NCI-H1105 (cell line): ENCODE results near the gene JAKMIP1.
"Not testable (repeated sequence)": the region's sequence is repeated elsewhere in the genome, so short reads cannot be mapped to it uniquely, and the experiment has no call there.

ENCODE experiments used
- DNase-seq: peaks from one replicate; lab custom pipeline; 2025; lab: John Stamatoyannopoulos, UW

JAKMIP1 gene

GRCh38 chr4:6229095-6229494 is 28.7 kb upstream of the JAKMIP1 start:
- no peak for DNase-seq

- no peak for DNase-seq
These were observed 28.1 kb upstream of the JAKMIP1 start for GRCh38 chr4:6228158-6229067.

GRCh38 chr4:6227412-6228157 is 27.2 kb upstream of the JAKMIP1 start:
- DNase-seq = no peak

- DNase-seq = no peak
These were observed 26.2 kb upstream of the JAKMIP1 start for GRCh38 chr4:6226506-6226905.

- DNase-seq = no peak
These were observed 25.1 kb upstream of the JAKMIP1 start for GRCh38 chr4:6225469-6225868.

GRCh38 chr4:6224735-6225134 is 24.4 kb upstream of the JAKMIP1 start:
- no peak for DNase-seq

GRCh38 chr4:6222761-6223292 is 22.5 kb upstream of the JAKMIP1 start:
- DNase-seq = no peak

GRCh38 chr4:6221851-6222760 is 21.8 kb upstream of the JAKMIP1 start:
- DNase-seq = no peak

GRCh38 chr4:6221301-6221850 is 21.0 kb upstream of the JAKMIP1 start:
- no peak for DNase-seq

- no peak for DNase-seq
These were observed 17.5 kb upstream of the JAKMIP1 start for GRCh38 chr4:6217716-6218381.

GRCh38 chr4:6216588-6216987 is 16.2 kb upstream of the JAKMIP1 start:
- no peak for DNase-seq

GRCh38 chr4:6209921-6210320 is 9.6 kb upstream of the JAKMIP1 start:
- no peak for DNase-seq

- not testable (repeated sequence) for DNase-seq
These were observed 8.9 kb upstream of the JAKMIP1 start for GRCh38 chr4:6209291-6209690.

GRCh38 chr4:6208416-6208815 is 8.1 kb upstream of the JAKMIP1 start:
- no peak for DNase-seq

- no peak for DNase-seq
These were observed 7.3 kb upstream of the JAKMIP1 start for GRCh38 chr4:6207602-6208001.

- DNase-seq = no peak
These were observed 6.5 kb upstream of the JAKMIP1 start for GRCh38 chr4:6206771-6207290.

- no peak for DNase-seq
These were observed 5.6 kb upstream of the JAKMIP1 start for GRCh38 chr4:6205973-6206372.

- no peak for DNase-seq
These were observed 5.2 kb upstream of the JAKMIP1 start for GRCh38 chr4:6205567-6205931.

- no peak for DNase-seq
These were observed 4.7 kb upstream of the JAKMIP1 start for GRCh38 chr4:6204871-6205566.

- no peak for DNase-seq
These were observed 3.7 kb upstream of the JAKMIP1 start for GRCh38 chr4:6204098-6204497.
